Measurements from ENCODE around the gene CDH23. TPM values are rescaled to one million over a fixed set of nuclear protein-coding genes. Genes with fewer than 3 reads are reported as not detected.

CDH23 gene
- total RNA-seq, 1 donor from 2014 or later = 4.5 TPM

DNA sequence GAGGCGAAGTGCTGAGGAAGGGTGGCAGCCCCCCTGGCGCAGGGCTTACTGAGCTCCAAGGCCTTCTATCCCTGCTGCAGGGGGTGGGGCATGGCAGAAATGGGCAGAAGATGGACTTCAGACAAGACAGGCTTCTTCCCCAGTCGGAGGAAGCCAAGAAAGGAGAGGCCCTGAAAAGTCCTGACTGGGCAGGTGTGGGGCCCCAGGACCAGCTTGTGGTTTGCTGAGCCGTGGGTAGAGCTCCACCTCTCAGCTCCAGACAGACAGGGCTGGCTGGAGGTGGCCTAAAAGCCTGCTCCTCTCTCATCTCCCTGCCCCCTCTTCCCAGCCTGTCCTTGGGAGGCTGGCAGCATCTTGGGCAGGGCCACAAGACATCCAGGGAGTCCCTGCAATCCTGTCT is 255.2 kb downstream of the CDH23 start:
- Histone ChIP-seq H3K4me3 (no peak overlapping the region), H3K9me3 (replicated peaks) (no peaks in the 10 kb centered on the region), H3K27ac (replicated peaks) (no peak overlapping the region), H3K36me3 (no peaks in the 10 kb centered on the region), H3K4me1 (peaks cover 17% of the 10 kb centered on the region), H3K27me3 (ENCODE audit: low read depth) (no peaks in the 10 kb centered on the region)
- intact Hi-C loops (cut with micrococcal nuclease) = no loop called here
- no peak for DNase-seq
- TF ChIP-seq, protein P1, sequence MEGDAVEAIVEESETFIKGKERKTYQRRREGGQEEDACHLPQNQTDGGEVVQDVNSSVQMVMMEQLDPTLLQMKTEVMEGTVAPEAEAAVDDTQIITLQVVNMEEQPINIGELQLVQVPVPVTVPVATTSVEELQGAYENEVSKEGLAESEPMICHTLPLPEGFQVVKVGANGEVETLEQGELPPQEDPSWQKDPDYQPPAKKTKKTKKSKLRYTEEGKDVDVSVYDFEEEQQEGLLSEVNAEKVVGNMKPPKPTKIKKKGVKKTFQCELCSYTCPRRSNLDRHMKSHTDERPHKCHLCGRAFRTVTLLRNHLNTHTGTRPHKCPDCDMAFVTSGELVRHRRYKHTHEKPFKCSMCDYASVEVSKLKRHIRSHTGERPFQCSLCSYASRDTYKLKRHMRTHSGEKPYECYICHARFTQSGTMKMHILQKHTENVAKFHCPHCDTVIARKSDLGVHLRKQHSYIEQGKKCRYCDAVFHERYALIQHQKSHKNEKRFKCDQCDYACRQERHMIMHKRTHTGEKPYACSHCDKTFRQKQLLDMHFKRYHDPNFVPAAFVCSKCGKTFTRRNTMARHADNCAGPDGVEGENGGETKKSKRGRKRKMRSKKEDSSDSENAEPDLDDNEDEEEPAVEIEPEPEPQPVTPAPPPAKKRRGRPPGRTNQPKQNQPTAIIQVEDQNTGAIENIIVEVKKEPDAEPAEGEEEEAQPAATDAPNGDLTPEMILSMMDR (IDR thresholded peaks at IDR 0.05; ENCODE audit: borderline replicate concordance) = no peak

DNA sequence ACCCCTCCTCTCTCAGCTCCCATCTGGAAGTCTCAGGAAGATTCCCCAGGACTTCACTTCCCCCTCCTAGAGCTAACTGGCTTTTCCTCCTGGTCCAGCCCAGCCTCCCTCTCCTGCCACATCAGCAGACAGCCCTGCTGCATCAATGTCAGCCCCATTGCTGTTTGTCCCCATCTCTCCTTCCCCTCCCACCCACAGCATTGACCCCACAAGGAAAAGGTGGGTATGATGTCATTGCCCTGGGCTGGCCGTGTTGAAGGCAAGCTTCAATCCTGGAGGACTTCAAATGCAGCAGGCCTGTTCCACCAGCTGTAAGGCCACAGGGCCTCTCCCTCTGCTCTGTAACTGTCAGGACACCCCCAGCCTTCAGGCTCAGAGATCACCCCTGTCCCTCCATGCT is 256.3 kb downstream of the CDH23 start:
- TF ChIP-seq, protein P1 (IDR thresholded peaks at IDR 0.05; ENCODE audit: borderline replicate concordance) = no peak
- intact Hi-C loops (cut with micrococcal nuclease) = no loop called here
- no peak overlapping the region for H3K27ac ChIP-seq (replicated peaks)
- no peaks in the 10 kb centered on the region for H3K27me3 ChIP-seq (ENCODE audit: low read depth)
- no peak for DNase-seq
- H3K4me3 ChIP-seq = no peak overlapping the region
- no peaks in the 10 kb centered on the region for H3K36me3 ChIP-seq
- peaks cover 17% of the 10 kb centered on the region for H3K4me1 ChIP-seq
- H3K9me3 ChIP-seq (replicated peaks) = no peaks in the 10 kb centered on the region

DNA sequence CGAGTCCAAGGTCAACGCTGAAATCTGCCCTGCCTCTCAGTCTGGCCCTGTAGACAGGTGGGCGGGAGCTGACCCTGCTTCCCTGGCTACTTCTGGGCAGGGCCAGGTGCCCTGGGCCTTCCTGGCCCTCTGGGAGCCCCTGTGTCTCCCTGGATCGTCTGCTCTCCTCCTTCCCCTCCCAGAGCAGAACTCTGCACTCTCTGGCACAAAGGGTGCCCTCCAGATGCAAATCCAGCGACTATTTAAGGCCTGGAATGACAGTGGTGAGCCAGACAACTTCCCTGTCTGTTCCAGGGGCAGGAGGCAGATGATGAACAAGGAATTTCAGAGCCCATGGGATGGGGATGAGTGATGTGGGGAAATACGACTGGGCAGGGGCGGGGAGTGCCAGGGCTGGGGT is 259.5 kb downstream of the CDH23 start:
- Histone ChIP-seq H3K27me3 (ENCODE audit: low read depth) (no peaks in the 10 kb centered on the region), H3K9me3 (replicated peaks) (peaks cover 4% of the 10 kb centered on the region), H3K4me3 (no peak overlapping the region), H3K4me1 (peaks cover 6% of the 10 kb centered on the region), H3K27ac (replicated peaks) (no peak overlapping the region), H3K36me3 (no peaks in the 10 kb centered on the region)
- TF ChIP-seq, protein P1 (IDR thresholded peaks at IDR 0.05; ENCODE audit: borderline replicate concordance) = no peak
- no peak for DNase-seq
- intact Hi-C loops (cut with micrococcal nuclease) = no loop called here

DNA sequence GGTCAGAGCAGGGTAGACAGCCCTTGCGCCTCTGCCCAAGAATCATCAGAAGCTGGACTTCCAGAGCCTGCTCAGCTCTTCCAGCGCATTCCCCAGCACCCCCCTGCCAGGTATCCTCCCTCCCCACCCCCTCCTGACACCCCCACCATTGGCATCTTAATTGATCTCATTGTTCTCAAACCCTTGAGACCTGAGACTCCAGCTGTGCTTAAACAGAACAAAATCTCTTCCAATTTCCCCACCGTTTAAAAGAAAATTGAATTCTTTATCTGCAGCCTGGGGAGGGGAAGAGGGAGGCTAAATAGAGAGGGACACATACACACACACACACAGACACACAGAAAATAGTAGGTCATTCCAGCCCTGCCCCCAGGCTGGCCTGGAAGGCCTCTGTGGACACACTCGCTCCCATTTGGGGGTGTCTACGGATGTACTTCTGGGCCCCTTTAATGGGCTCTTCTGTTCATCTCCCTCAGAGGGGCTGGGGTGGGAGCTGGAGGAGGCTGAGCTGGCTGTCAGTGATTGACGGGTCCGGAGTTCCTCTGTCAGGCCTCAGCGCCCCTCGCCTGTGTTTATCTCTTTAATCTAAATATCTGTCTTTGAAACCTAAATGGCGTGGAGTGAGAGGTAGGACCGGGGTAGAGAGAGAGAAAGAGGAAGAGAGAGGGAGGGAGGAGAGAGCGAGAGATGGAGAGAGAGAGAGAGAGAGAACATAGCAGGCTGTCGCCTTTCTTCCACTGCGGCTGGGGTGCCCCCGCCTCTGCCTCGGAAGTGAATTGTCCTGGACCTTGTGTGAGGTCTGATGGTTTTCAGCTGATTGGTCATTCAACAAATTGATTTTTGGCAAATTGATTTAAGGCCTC is 261.1 kb downstream of the CDH23 start:
- Histone ChIP-seq H3K27ac (replicated peaks) (no peak overlapping the region), H3K36me3 (no peaks in the 10 kb centered on the region), H3K27me3 (ENCODE audit: low read depth) (no peaks in the 10 kb centered on the region), H3K4me3 (no peak overlapping the region), H3K4me1 (peaks cover 6% of the 10 kb centered on the region), H3K9me3 (replicated peaks) (peaks cover 4% of the 10 kb centered on the region)
- DNase-seq = no peak
- intact Hi-C loops (cut with micrococcal nuclease) = no loop called here
- TF ChIP-seq, protein P1 (IDR thresholded peaks at IDR 0.05; ENCODE audit: borderline replicate concordance) = no peak

DNA sequence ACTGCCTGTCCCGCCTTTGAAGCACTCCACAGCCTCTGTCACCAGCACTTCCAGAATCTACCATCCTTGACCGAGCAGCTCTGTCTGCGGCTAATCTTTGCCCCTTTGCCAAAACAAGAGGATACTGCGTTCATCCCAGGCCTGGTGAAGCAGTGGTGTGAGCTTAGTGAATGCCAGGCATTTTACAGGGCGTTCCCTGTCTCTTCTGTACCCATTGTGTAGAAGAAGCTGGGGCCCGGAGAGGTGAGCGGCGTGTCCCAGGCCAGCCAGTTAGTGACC is 261.7 kb downstream of the CDH23 start:
- Histone ChIP-seq H3K27me3 (ENCODE audit: low read depth) (no peaks in the 10 kb centered on the region), H3K36me3 (no peaks in the 10 kb centered on the region), H3K27ac (replicated peaks) (no peak overlapping the region), H3K9me3 (replicated peaks) (peaks cover 4% of the 10 kb centered on the region), H3K4me1 (peaks cover 6% of the 10 kb centered on the region), H3K4me3 (no peak overlapping the region)
- TF ChIP-seq, protein P1 (IDR thresholded peaks at IDR 0.05; ENCODE audit: borderline replicate concordance) = no peak
- intact Hi-C loops (cut with micrococcal nuclease) = no loop called here
- no peak for DNase-seq
